ENCODE data around the gene MTR.

GRCh38 chr1:236795757-236796667, 920 bp downstream of the MTR start:
- no peak for TF ChIP-seq POLR2AphosphoS5 (IDR thresholded peaks at IDR 0.05; ENCODE audit: low read depth, low read length)
- TF ChIP-seq TAF1 (IDR thresholded peaks at IDR 0.05; ENCODE audit: borderline replicate concordance, low read depth, low read length): peak; percentile 41; the same call in 1 of the 2 replicates

Data from GM12892 (cell line).